Kidney capillary endothelial cell (primary cell): ENCODE measurements around the gene ATXN7L1.

Experiments used
- DNase-seq: peaks from one replicate; pipeline ENCODE4 v3.0.0-alpha.2; 2018; ENCODE audit warnings: low spot score

ATXN7L1 gene

DNA sequence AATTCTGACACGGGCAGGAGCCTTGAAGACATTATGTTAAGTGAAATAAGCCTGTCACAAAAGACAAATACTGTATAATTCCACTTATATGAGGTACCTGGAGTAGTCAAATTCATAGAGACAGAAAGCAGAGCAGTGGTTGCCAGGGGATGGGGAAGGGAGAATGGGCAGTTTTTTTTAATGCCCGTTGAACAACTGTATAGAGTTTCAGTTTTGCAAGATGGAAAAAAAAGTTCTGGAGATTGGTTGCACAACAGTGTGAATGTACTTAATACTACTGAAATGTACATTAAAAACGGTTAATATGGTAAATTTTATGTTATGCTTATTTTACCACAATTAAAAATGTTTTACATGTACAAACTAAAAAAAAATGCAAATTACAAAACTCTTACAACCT is 231.5 kb downstream of the ATXN7L1 start:
- no peak for DNase-seq

DNA sequence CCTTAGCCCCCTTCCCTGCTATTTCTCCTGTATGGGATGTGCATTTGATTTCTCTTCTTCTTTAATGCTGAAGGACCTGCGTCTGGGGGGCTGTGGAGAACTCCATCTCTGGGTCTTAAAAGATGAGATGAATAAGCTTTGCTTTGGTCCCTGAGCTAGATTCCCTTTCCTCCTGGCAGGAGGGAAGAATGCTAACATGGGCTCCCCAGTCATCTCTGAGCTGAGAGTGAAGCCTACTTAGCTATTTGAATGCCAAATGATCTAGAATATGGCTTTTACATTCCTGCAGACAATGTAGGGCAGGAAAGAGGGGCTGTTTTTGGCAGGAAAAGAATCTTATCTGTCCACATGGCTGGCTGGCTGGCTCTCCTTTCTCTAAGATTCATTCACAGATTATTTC is 232.5 kb downstream of the ATXN7L1 start:
- no peak for DNase-seq

DNA sequence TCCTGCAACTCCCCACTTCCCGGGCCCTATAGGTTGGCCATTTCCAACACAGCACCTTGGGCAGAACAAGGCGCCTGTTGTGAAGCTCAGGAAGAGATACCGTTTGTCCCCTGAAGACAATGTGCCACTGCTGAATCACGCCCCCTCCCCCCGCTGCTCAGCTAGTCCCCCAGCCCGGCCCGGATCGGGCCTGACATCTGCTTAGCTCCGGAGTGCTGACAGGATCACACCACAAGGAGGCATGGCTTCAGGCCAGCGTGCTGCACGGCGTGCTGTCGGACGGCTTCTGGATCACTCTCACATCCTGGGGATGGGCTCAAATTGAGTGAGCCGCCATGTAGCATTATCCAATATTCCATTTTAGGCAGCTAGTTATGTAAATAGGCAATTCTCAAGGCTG is 233.0 kb downstream of the ATXN7L1 start:
- DNase-seq = no peak

DNA sequence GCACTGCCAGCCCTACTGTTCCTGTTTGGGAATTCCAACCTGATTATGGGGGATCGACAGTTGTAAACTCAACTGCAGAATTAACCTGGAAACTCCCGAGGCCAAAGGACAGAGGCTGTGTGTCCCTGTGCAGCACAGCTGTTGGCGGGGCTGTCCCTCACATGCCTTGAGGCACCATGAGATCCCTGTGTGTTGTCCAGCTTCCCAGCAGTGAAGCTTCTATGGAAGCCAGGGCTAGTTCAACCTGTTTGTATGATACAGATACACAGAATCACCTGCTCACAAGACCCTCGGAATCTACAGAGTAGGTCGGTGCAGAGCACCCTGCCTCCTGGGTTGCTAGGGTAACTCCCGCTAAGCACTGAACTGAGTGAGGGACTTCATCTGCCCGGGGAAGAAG is 234.1 kb downstream of the ATXN7L1 start:
- no peak for DNase-seq

DNA sequence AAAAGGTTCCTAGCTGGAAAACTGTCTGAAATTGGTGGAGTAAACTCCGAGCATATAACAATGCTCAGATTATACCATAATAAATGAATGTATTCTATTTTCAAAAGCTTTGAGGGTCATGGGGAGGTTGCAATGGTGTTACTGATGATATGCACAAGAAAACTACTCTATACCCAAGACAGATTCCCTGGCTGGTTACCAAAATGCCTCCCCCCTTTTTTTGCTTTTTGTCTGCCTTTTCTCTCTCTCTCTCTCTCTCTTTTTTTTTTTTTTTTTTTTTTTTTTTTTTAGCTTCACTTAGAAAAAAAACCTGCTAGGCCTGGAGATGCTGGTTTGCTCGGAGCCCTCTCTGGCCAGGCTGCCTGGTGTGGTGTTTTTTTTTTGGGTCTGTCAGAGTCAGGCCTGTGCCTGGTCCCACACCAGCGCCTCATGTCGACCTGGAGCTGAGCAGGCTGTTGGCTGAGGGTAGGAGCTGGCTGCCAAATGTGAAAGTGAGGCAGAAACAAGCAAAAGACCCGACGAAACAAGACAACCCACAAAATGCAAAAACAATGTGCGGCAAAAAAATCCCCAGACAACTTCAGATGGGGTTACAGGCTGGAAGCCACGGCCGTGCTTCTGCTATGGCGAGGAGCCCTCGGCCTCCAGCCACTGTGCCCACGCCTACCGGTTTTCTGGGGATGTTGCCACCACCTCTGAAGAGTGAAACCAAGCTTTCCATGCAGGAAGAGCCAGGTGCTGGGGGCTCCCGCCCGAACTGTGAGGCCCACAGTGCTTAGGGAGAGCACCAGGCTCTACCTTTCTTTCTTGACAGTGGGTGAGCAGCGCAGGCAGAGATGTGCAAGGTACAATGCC is 235.2 kb downstream of the ATXN7L1 start:
- no peak for DNase-seq

DNA sequence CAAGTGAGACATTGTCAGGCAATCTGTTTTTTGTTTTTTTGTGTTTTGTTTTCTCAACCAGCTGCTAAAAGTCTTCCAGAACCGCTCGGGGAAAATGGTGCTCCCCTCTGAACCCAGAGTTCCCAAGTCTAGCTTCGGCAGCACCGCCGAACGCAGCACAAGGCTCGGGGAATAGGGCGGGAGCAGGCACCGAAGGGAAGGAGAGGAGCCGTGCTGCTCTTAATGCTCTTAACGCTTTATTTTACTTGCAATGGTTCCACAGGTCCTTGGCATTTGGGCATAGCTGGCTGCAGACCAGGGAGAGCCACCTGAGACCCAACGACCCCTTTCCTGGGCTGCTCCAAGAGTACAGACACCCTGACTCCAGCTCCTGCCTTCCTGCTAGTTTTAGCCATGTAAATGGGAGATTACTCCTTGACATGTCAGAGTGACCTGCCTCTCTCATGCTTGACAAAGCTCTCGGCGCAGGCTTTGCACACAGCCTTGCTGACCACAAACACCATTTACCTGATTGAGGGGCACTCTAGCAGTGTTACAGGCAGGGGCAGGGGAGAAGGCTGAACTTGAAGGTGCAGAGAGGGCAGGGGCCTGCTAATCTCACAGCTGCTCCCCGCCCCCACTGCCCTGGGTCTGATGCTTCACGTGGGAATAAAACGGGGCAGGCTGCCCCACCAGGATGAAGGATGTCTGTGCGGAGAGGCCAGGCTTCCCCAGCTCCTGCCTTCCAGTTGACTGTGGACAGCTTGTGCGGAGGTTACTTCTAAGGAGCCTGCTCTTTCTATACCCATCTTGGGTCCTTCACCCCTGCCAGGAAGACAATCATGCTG is 236.5 kb downstream of the ATXN7L1 start:
- DNase-seq = no peak

DNA sequence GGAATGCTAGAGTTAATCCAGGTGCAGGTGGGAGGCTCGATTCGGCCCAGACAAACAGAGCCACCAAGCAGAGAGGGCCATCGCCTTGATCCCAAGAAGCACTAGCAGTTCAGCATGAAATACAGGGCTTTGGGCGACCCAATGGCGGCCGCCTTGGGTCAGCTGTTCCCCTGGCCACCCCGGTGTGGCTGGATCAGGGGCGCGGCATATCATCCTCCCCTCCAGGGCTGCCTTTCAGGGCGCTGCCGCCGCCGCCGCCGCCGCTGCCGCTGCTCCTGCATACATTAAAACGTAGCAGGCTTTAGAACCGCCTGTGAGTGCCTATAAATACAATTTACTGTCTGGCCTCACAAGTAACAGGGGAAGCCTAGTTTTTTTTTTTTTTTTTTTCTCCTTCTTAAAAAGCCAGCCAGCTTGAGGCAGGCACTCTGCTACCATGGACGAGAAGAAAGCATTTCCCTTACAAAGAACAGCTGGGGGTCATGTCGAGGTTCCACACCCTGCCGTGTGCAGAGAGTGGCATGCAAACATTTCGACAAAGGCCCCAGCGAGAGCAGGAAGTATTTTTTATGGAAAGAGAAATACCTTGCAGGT is 237.4 kb downstream of the ATXN7L1 start:
- DNase-seq = no peak

DNA sequence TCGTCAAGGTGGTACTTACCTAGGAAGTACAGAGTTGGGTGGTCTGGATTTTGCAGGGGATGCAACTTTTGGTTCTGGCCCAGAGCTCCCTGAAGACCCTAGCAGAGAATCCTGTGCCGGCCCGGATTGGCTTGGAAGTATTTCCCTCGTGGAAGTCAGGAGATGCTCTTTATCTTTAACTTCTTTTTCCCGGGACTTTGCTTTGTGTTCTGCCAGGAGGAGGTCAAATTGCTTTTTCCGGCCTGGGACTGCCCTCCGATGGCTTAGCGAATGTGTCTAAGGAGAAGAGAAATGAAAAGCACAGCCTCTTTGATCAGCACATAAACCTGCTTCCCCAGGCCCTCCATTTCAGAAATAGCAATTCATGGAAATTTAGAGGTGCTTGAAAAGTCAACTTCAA is 238.1 kb downstream of the ATXN7L1 start:
- DNase-seq = no peak

DNA sequence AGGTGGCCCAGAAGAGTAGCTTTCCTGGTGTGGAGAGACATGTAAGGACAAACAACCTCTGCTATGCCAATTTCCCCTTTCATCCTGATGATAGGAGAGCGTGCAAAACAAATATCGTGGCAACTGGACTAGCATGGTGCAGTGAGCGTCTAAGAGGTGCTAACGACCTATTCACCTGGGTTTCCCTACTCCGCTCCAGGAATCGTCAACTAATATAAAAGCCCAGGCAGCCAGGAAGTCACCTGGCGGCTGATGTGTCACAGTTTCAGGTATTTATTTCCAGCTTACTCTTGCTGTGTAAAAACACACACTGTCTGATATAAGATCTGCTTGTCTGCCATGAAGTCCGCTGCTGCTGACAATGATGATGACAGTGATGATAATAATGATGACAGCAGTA is 238.6 kb downstream of the ATXN7L1 start:
- no peak for DNase-seq

DNA sequence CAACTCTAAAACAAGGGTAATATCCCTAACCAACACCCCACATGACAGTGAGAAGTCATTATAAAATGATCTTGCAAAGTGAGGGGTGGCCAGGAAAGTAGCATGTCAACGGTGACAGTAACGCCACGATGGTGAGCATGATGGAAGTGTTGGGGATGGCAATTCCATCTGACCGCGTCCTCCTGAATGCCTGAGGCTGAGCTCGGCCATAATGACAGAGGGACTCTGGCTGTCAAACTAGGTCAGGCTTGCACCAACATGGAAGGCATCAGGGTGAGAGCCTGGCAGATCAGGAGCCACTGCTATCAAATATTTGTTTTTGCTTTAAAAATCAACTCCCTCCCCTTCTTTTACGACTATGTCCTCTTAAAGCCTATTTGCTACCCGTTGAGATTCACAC is 239.4 kb downstream of the ATXN7L1 start:
- no peak for DNase-seq

DNA sequence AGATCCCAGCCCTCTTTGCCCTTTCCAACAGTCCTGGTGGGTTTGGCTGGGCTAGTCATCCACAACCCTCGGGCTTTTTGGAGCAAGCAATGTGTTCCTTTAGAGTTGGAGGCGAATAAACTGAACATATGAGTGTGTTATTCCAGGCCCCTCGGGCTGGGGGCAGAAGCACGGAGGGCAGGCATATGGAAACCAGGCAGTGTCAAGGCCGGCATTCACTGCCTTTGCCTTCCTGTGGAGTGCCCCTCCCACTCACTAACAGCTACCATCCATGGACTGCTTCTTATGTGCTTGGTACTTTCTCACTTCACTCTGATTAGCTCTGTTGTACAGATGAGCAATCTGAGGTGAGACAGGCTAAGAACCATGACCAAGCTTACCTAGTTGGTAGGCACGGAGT is 241.2 kb downstream of the ATXN7L1 start:
- DNase-seq = no peak

DNA sequence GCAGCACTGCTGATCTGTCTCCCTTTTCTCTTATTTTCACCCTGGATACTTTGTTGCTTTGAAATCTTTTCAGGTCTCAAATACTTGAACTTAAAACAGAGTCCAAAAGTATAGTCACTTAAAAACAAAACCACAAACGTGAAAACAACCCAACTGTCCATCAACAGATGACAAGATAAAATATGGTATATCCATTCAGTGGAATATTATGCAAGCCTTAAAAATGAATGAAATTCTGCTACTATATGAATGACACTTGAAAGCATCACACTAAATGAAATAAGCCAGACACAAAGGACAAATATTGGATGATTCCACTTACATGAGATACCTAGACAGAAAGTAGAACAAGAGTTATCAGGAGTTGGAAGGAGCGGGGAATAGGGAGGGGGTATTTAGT is 250.4 kb downstream of the ATXN7L1 start:
- no peak for DNase-seq

DNA sequence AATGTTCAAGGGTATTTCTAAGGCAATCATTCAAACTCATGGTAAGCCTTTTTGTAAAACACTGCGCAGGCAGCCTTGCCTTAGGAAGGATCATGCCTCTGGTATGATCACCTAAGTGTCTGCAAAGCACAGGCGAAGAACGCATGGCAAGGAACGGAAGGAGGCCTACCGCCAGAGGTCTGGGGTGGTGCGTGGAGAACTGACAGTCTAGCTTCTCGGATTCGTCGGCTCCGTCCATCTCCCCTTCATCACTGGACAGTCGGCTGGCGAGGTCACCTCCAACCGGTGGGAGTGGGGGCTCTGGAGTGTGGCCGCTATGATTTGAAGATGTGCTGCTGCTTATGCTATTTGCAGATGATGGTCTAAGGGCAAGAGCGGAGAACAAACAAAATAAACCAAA is 252.5 kb downstream of the ATXN7L1 start:
- DNase-seq = no peak

DNA sequence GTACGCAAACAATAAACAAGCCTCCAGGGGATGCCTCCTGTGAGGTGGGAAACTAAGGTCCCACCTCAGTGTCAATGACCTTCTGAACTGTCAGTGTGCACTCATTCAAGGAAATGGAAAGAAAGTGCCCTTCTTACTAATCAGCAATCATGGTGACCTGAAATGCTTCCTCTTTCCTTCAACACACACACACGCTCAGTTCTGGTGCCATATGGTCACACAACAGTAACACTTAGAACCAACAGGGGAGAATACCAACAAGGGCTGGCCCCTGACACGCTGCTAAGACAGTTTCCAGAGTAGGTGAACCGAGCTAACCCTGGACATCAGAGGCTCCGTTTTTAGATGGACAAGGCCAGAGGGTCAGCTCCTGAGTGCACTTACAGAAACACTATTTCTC is 253.0 kb downstream of the ATXN7L1 start:
- DNase-seq = no peak

DNA sequence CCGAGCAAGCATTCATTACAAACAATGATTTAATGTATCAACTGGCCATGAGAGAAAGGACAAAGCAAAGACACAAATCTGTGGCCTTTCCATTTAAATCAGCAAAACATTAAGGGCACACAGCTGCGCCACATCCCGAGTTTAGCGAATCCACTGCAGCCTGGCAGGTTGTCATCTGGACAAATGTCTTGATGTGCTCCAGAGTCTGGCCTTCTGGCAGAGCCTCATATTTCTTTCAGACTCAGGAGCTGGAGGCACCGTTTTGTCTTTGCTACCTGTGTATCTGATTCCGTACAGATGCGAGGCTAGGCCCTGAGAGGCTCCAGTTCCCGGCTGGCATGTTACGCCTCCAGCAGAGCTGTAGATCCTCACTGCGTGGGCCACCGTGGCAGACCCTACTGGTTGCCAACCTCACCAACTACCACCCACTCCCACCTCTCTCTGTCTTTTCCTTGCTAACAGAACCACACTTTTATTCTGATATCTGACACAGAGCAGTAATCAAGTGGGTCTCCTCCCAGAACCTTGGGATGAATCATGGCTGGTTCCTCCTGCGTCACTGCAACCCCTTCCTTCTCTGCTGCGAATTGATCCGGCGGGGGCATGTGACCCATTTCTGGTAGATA is 254.2 kb downstream of the ATXN7L1 start:
- no peak for DNase-seq

DNA sequence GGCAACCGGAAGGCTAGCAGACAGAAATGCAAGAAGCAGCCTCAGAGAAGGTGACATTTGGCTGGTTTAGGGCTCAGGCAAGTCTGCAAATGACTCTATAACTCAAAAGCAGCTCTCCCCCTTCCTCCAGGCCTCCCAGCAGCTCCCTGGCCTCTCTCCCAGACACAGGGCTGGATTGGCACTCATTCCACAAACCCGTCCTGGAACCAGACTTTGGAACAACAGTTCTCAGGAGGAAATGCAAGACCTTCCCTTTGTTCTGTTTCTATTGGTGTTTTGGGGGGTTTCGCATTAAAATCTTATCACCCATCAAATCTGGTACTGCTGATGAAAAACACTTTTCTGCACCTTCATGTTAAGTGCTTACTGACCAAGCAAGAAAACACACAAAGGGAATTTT is 254.8 kb downstream of the ATXN7L1 start:
- DNase-seq = no peak

DNA sequence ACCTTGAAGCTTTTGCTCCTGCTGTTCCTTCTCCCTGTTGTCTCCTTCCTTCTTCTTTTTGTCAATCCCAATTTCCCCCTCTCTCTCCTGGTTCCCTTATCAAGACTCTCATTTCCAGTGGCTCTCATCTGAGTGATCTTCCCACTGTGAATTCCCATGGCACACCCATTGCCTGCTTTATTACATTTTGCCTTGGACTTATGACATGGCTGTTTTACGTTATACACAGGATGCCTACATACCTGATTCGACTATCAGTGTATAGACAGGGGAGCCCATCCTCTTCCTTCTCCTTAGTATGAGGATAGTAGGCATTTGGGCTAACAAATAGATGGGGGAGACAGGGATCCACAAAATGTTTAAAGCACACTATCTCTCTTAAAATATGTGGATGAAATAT is 255.2 kb downstream of the ATXN7L1 start:
- DNase-seq = no peak

DNA sequence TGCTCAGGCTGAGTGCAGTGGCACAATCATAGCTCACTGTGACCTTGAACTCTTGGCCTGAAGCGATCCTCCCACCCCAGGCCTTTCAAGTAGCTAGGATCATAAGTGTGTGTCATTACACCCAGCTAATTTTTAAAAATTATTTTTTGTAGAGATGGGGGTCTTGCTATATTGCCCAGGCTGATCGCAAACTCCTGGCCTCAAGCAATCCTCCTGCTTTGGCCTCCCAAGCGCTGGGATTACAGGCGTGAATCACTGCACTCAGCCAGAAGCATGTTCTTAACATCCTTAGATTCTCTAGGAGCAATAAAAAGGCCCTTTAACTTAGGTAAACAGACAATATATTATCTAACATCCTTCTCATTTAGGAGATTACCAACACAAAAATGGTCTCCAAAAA is 256.8 kb downstream of the ATXN7L1 start:
- DNase-seq = no peak

DNA sequence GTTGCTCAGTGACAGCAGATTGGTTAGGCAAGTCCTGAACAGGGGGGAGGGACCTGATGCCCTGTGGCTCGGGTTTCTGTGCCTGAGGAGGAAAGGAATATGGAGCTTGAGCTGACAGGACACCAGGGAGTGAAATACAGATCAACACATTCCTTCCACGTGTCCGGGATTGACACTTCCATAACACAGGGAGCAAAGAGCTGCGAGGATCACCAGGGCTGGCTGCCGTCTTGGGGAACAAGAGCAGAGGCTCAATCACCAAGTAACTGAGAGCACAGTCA is 258.4 kb downstream of the ATXN7L1 start:
- no peak for DNase-seq

DNA sequence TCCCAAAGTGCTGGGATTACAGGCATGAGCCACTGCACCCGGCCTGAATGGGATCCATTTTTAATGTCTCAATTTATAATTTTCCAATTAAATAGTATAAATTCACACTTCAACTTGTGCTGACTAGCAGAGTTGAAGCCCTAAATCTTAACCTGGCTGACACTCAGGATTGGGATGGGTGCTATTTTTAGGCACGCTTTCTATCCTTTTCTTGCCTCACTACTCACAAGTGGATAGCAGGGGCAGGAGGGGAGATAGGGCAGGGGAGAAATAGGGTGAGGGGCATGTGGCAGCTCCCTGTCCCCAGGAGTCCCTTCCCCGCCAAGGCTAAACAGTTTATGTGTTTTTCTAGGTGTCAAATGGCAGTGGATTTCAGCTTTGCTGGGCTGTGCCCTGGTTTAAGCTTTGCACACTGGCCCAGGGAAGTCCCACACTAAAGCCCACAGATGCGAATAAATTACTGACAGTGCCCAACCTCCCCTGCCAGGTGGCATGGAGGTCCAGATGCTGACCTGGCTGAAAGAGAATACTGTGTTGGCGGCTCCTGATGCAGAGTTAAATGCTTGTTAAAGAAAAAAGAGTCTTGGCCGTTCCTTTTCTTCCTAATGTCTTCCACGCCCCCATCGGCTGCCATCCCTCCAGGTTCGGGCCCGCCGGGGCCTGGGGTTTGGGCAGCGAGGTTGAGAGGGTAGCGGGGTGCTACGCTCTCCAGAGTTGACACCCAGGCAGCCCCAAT is 259.0 kb downstream of the ATXN7L1 start:
- no peak for DNase-seq

DNA sequence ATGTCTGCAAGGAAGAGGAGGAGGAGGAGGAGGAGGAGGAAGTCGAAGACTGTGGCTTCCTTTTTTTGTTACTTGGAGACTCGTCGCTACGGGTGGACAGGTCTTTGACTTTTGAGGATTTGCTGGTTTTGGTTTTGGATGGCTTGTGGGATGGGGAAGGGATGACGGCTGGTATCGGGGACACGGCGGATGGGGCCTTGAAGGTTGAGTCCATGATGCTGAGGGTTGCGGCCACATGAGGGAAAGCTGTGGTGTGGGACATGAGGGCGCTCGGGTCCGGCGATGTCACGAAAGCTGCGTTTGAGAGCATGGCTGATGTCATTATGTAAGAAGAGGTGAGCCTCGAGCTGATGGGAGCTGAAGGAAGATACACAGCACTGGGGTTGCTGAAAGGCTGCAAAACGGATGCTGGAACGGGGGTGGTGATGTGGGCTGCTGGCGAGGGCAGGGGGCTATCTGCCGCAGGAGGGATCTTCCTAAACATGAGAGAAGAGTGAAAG is 262.0 kb downstream of the ATXN7L1 start:
- no peak for DNase-seq
